ENCODE measurements around the gene C10orf67. TPM values are rescaled to one million over a fixed set of nuclear protein-coding genes. Genes with fewer than 3 reads are reported as not detected.

Gene C10orf67
- total RNA-seq, 6 experiments from 2014 or later, result 0.10 to 0.88 (median 0.33) TPM

- Mint-ChIP-seq H3K4me3 (no peak within 1 kb of the TSS), H3K4me1 (ENCODE audit: low read depth) (no peaks in the 10 kb centered on the region), H3K9me3 (no peaks in the 10 kb centered on the region), H3K27me3 (ENCODE audit: insufficient read depth) (peaks cover 43% of the 10 kb centered on the region), H3K27ac (no peak within 1 kb of the TSS), H3K36me3 (ENCODE audit: low read depth) (no peaks in the 10 kb centered on the region)
- no peak for TF ChIP-seq CTCF (IDR thresholded peaks at IDR 0.05)
- DNase-seq, result no peak
Observed at GRCh38 chr10:23191764-23192711, 152.6 kb downstream of the C10orf67 start, which contains the start of gene PTF1A. Gene PTF1A (plus strand): TSS chr10:23192312. CDS start chr10:23192531, 219 bp downstream.

DNA sequence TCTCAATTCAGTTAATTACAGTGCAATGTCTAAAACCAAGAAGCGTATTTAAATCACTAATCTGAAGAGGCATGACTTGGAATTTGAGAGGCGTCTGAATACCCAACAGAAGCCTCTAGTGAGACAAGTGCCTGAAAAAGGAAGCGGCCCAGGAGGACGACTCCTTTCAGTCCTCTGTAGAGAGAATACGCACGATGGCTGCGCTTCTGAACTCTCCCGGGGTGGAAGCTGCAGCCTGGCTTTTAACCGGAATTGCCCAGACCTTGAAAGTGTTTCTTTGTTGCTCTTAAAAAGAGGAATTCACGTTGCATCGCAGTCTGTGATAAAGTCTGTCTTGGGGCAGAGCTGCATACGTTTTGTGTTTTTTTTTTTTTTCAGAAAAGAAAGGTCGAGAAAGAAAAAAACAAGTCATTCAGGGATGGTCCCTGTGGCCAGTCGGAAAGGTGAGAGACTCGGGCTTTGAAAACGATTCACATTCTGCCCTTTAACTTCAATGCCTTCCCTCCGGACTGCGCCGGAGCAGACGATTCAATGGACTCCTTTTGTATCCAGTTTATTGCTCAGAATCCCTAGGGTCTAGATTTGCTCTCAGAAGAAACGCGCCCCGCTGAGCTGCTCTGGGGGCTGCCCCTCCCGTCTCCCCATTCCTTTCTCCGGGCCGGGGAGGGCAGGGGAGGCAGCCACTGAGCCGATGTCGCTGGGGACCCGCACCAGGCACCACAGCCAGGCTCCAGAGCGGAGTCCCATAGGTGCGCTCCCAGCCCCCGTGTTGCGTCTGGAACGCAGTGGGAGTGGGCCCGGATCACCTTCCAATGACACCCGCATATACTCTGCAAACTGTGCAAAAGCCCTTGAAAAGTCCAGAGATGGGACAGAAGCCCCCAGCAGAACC is 153.5 kb downstream of the C10orf67 start:
- Mint-ChIP-seq H3K4me3 (no peak overlapping the region), H3K27me3 (ENCODE audit: insufficient read depth) (peaks cover 34% of the 10 kb centered on the region), H3K4me1 (ENCODE audit: low read depth) (no peaks in the 10 kb centered on the region), H3K9me3 (no peaks in the 10 kb centered on the region), H3K36me3 (ENCODE audit: low read depth) (no peaks in the 10 kb centered on the region), H3K27ac (no peak overlapping the region)
- no peak for DNase-seq
- no peak for TF ChIP-seq CTCF (IDR thresholded peaks at IDR 0.05)

- Mint-ChIP-seq H3K27ac (no peak overlapping the region), H3K9me3 (no peaks in the 10 kb centered on the region), H3K4me3 (no peak overlapping the region), H3K27me3 (ENCODE audit: insufficient read depth) (peaks cover 22% of the 10 kb centered on the region), H3K36me3 (ENCODE audit: low read depth) (no peaks in the 10 kb centered on the region), H3K4me1 (ENCODE audit: low read depth) (no peaks in the 10 kb centered on the region)
- TF ChIP-seq CTCF (IDR thresholded peaks at IDR 0.05), result no peak
- DNase-seq, result no peak
Observed at GRCh38 chr10:23189024-23189423, 155.6 kb downstream of the C10orf67 start.

- DNase-seq, result no peak
- H3K27ac Mint-ChIP-seq, result no peak overlapping the region
- TF ChIP-seq CTCF (IDR thresholded peaks at IDR 0.05), result no peak
- no peaks in the 10 kb centered on the region for H3K4me1 Mint-ChIP-seq (ENCODE audit: low read depth)
- no peaks in the 10 kb centered on the region for H3K9me3 Mint-ChIP-seq
- no peak overlapping the region for H3K4me3 Mint-ChIP-seq
- H3K36me3 Mint-ChIP-seq (ENCODE audit: low read depth), result no peaks in the 10 kb centered on the region
- peaks cover 17% of the 10 kb centered on the region for H3K27me3 Mint-ChIP-seq (ENCODE audit: insufficient read depth)
Observed at GRCh38 chr10:23187155-23187554, 157.4 kb downstream of the C10orf67 start.

GRCh38 chr10:23186697-23187096 is 157.9 kb downstream of the C10orf67 start:
- no peak overlapping the region for H3K4me3 Mint-ChIP-seq
- no peaks in the 10 kb centered on the region for H3K4me1 Mint-ChIP-seq (ENCODE audit: low read depth)
- no peak overlapping the region for H3K27ac Mint-ChIP-seq
- no peak for DNase-seq
- no peak for TF ChIP-seq CTCF (IDR thresholded peaks at IDR 0.05)
- no peaks in the 10 kb centered on the region for H3K9me3 Mint-ChIP-seq
- no peaks in the 10 kb centered on the region for H3K36me3 Mint-ChIP-seq (ENCODE audit: low read depth)
- peaks cover 17% of the 10 kb centered on the region for H3K27me3 Mint-ChIP-seq (ENCODE audit: insufficient read depth)
